UCSD-AML1 (cell line): ENCODE results near the gene JMJD6.
"Not testable (repeated sequence)": the region's sequence is repeated elsewhere in the genome, so short reads cannot be mapped to it uniquely, and the experiment has no call there.

ENCODE experiments used
- DNase-seq: peaks from one replicate; lab custom pipeline; 2025; ENCODE audit not compliant: unreplicated experiment; lab: John Stamatoyannopoulos, UW

The JMJD6 gene

DNA sequence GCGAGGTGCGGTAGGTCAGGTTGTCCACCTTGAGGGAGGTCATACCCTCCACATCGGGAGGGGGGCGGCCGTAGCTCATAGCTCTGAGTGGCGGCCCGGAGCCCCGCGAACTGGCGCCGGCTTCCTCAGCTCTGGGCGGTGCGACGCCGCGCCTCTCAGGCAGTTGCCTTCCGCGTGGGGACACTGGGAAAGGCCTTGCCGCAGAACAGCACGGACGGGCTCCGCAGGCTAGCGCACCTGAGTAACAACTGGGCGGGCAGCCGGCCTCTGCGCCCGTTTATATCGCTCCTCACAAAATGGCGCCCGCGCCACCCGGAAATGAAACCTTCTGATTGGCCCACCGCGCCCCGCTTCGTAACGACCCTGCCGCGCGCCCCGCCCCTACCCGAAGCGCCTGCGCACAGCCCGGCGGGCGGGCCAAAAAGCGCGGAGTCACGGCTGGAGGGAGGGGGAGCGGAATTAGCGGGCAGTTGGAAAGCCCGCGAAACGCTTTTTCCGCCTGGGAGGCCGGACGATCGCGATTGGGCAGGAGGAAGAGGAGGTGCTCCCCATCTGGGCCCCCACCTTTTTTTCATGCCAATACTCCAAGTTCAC is 10.8 kb upstream of the JMJD6 start, which contains the start of gene SRSF2:
TSS of gene SRSF2 (minus strand) at position 250 of the 594 bp plus-strand sequence. CDS start at position 79, 171 bp downstream.
- peak; percentile 100 for DNase-seq

- peak; percentile 74 for DNase-seq
Observed at GRCh38 chr17:76736349-76737081, 10.1 kb upstream of the JMJD6 start.

- no peak for DNase-seq
Observed at GRCh38 chr17:76735586-76736348, 9.4 kb upstream of the JMJD6 start.

GRCh38 chr17:76735006-76735405 is 8.6 kb upstream of the JMJD6 start:
- no peak for DNase-seq

DNA sequence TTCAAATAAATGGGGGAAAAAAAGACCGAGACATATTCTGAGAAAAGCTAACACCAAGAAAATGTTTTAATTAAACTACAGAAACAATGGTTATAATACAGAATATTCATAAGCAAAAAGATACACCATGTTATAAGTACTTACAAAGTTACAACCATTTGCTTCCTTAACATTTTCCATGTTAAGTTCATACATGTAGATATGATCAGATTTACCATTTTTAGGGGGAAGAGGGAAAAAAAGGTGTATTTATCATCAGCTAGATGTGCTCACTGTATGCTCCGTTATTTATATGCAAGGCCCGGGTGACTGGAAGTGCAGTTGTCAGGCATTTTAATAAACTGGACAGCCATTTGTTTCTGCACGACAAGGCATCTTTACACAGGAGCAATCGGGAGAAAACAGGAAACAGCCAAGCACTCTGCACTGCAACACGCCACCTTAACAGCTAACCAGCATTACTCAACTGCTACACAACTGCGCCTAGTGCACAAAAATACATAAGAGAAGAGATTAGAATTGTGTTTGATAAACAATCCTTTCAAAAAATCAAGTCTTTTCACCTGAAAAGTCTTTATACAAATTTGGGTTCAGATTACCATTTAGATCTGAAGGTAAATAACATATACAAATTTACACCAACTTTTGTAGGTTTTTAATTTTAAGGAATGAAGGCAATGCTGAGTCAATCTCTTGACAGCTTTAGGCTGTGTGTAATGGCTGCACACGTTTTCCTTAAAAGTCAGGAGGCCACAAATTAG is 7.9 kb upstream of the JMJD6 start:
- peak; percentile 20 for DNase-seq

DNA sequence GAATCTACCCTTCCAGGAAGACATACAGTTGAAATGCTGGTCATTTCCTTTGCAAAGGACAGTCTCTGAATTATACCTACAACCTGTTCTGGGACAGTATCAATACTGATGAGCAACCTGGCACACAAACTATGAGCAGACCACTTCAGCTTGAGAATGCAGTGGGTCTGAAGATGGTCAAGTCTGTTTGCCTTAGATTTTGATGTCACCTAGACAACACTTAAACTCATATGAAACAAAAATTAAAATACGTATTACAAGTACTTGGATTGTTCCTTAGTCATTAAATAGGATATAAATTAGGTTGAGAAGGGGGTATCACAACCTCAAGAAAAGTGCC is 7.2 kb upstream of the JMJD6 start:
- DNase-seq = no peak

- no peak for DNase-seq
Observed at GRCh38 chr17:76732734-76733617, 6.6 kb upstream of the JMJD6 start.

- DNase-seq = not testable (repeated sequence)
Observed at GRCh38 chr17:76731800-76732733, 5.7 kb upstream of the JMJD6 start.

DNA sequence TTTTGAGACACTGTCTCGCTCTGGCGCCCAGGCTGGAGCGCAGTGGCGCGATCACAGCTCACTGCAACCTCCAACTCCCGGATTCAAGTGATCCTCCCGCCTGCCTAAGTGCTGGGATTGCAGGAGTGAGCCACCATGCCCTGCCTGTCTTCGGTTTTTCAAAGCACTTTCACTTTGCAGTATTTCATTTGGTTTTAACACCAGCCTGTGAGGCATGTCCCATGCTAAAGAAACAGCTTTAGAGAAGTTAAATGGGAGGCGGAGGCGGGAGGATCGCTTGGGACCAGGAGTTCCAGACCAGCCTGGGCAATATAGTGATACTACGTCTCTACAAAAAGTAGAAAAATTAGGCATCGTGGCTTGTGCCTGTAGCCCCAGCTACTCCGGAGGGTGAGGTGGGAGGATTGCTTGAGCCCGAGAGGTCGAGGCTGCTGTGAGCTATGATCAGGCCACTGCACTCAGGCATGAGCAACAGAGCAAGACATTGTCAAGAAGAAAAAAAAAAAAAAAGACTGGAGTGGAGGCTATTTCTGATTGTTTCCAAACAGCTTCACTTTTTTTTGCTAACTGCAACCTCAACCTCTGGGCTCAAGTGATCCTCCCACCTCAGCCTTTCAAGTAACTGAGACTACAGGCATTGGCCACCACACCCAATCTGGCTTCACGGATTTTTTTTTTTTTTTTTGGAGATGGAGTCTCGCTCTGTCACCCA is 1.5 kb upstream of the JMJD6 start:
- DNase-seq = no peak

- DNase-seq = peak; percentile 78
Observed at GRCh38 chr17:76726776-76727718, 641 bp upstream of the JMJD6 start, which contains the start of gene METTL23. Gene METTL23, plus strand, starts transcription at chr17:76726839. Its CDS starts 2,872 bp downstream, at chr17:76729711.

- DNase-seq = peak; percentile 75
Observed at GRCh38 chr17:76725580-76726230, 701 bp downstream of the JMJD6 start.

GRCh38 chr17:76723812-76724211 is 2.6 kb downstream of the JMJD6 start:
- DNase-seq = no peak

DNA sequence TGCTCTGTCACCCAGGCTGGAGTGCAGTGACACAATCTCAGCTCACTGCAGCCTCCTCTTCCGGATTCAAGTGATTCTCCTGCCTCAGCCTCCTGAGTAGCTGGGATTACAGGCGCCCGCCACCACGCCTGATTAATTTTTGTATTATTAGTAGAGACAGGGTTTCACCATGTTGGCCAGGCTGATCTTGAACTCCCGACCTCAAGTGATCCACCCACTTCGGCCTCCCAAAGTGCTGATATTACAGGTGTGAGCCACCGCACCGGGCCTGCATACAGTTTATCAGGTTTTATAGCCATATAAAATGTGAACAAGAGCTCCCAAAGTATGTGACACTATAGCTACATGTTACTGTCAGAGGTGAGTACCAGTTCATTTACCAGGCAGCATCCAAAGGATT is 3.4 kb downstream of the JMJD6 start:
- not testable (repeated sequence) for DNase-seq

- DNase-seq = no peak
Observed at GRCh38 chr17:76722279-76722678, 4.1 kb downstream of the JMJD6 start.

DNA sequence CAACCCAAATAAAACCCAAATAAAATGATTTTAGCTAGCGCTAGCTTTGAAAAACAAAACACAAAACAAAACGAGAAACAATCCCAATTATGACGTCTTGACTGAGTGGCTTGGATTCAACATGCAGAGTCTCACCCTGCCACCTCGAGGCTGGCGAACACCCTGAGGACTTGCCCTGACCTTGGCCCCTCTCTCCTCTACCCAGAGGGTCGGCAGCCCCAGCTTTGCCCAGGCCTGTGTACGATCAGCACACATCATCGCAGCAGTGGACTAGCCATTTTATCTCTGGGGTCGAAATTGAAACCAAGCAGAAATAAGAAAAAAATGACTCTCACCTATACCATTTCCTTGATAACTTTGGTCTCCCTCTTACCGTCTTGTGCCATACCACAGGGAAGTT is 4.9 kb downstream of the JMJD6 start:
- no peak for DNase-seq

DNA sequence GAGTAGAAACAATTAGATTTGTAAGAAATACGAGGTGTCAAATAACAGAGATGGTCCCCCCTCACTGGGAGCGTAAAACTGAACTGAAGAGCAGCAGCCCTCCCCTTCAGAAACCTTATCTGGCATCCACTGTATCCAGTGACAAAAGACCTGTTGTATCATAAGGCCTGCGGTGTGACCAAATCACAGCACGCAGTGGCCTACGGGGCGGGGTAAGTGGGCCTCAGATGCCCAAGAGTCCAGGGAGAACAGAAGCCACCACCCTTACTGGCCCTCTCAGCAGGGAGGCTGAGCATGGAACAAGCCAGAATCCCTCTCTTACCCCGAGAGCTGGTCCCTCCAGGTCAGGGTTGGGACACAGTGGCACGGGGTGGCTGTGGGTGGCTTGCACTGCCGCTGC is 5.5 kb downstream of the JMJD6 start:
- no peak for DNase-seq

- no peak for DNase-seq
Observed at GRCh38 chr17:76720211-76720610, 6.2 kb downstream of the JMJD6 start.
